ENCODE results near the gene PIP5K1C.
"Not testable (repeated sequence)": the region's sequence is repeated elsewhere in the genome, so short reads cannot be mapped to it uniquely, and the experiment has no call there.

The PIP5K1C gene

DNA sequence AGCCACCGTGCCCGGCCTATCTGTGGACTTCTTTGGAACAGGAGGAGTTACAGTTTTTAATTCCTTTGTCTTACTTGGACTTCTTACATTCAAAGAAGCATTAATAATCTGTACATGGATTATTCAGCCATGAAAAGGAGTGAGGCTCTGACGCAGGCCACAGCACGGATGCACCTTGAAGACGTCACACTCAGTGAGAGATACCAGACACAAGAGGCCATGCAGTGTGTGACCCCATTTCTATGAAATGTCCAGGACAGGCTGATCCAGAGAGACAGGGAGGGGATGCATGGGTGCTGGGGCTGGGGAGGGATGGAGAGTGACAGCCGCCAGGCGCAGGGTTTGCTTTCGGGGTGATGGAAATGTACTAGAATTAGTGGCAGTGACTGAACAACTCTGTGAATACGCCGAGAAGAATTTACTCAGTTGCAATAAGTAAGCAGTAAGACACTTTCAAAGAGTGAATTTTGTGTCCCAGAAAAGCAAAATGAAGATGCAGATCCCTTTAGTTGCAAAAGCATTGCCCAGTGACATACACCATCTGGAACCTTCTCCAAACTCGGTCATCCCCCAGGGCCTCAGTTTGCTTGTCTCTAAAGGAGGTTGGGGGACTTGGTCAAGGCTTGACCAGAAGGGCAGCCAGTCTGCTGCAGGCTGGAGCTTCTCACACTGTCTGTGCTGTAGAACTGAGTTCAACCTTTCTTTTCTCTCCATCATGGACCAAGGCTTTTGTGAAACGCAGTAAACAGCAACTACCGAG lies 25.3 kb downstream of the PIP5K1C start:
- no peak for DNase-seq (ENCODE audit: low read depth)

DNA sequence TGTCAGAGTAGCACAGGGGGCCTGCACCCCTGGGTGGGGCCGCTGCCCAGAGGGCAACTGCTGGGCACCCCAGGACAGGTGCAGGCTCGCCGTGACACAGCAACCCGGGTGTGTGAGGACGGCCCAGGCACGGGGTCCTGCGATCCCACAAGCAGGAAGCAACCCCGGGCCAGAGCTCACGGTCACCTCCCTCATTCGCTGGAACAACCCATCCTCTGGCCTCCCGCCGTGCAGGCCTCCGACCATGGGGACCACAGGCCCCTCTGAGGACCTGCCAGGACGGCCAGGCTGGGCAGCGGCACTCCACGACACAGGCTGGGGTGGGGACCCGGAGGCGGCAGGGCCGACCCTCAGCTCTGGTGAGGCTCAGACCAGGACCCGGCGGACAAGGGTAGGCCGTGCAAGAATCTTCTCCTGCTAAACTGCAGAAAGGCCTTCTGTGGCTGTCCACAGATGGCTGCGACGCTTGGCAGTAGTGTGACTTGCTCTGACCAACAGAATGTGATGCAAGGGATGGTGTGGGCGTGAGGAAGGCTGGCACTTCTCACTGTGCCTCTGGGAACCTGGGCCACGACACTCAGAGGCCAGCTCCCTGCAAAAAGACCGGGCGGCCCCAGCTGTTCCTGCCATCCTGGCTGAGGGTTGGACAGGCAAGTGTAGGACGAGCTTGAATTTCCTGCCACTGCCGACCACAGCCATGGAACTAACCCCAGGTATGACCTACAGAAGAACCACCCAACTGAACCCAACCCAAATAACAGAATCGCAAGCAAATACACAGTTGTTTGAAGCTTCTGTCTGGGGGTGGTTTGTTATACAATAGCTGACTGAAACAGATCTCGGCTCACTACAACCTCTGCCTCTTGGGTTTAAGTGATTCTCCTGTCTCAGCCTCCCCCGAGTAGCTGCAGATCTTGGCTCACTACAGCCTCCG lies 26.5 kb downstream of the PIP5K1C start:
- no peak for DNase-seq (ENCODE audit: low read depth)

DNA sequence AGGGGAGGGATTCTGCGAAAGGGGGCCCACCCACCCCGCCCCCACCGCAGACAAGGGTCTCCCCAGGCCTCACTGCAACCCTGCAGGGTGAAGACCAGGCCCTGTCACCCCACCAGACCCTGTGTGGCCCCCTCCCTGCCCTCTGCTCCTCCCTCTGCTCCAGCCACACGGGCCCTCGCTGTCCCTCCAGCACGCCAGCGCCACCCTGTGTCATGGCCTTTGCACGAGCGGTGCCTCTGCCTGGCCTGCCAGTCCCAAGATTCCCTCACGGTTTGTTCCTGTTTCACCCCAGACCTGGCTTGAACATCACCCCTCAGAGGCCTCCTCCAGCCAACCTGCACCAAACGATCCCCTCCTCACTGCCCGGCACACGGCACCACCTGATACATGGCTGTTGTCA lies 27.3 kb downstream of the PIP5K1C start:
- no peak for DNase-seq (ENCODE audit: low read depth)

- no peak for DNase-seq (ENCODE audit: low read depth)
Observed at GRCh38 chr19:3672575-3672948, 27.7 kb downstream of the PIP5K1C start.

- DNase-seq (ENCODE audit: low read depth), result peak; percentile 39
Observed at GRCh38 chr19:3671680-3672574, 28.3 kb downstream of the PIP5K1C start.

DNA sequence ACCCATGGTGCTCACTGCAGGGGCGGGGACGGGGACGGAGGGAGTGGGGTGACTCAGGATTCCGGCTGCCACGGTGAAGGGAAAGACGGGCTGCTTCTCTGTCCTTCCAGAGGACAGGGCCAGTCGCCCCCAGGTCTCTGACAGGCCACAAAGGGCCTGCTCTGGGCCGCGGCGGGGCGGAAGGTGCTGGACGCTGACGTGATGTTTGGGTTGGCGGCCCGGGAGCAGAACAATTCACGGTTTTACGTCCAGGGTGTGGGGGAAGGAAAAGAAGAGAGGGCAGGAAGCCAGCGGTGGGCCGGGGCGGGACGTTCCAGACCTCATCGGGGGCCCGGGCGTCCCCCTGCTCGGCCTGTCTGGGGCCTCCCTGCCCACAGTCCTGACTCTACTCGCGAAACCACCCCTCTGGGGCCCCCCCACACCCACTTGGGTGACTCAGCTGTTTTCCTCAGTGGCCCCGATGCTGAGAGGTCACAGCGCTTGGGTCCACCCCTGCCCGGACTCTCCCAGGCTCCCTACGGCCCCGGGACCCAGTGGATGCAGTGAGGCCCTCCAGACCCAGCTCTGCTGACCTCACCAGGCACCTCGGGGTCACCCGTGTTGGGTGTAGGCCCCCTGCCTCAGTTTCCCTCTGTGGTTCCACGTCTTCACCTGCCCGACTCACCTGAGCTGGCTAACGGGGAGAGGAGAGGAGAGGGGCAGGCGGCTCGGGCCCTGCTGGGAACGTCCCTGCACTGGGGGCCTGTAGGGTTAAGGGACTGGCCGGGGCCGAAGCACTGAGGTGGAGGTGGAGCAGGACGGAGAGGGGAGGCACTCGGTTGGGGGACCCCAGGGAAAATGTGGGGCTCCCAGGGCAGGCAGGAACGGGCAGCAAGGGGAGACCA lies 29.2 kb downstream of the PIP5K1C start:
- peak; percentile 55 for DNase-seq (ENCODE audit: low read depth)

- DNase-seq (ENCODE audit: low read depth), result no peak
Observed at GRCh38 chr19:3669947-3670795, 30.1 kb downstream of the PIP5K1C start.

DNA sequence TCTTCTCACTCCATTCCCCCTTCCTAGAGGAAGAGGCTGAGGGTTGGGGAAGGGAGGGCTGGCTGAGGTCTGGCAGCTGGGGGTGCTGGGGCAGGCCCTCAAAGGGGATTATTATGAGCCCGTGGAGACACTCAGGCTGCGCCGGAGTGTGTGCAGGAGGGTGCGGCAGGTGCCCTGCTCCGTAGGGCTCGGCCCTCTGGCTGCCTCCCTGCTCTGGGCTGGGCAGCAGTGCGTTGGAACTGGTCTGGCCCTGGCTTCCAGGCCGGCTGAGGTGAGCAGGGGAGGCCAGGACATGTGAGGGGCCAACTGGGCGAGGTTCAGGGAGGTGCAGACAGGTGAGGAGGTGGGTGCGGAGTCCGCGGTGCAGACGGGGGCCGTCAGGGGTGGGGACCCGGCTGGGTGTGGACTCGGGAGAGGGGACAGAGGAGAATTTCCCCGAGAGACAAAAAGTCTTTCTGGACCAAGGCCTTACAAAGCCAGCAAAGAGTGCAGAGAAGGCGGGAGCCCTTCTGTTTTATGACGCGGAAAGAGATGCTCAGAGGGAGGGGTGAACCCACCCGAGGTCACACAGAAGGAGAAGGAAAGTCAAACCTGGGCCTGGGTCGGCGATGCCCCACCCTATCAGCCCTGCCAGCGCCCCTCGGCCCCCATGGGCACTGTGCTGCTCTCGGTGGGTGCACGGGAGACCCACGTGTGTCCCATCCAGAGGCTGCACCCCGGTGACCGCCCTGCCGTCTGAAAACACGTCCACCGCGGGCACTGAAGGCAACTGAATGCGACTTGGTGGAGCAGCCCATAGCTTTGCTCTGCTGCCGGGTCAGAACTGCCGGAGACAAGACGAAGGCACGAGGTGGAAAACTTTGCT lies 31.0 kb downstream of the PIP5K1C start:
- DNase-seq (ENCODE audit: low read depth), result no peak

DNA sequence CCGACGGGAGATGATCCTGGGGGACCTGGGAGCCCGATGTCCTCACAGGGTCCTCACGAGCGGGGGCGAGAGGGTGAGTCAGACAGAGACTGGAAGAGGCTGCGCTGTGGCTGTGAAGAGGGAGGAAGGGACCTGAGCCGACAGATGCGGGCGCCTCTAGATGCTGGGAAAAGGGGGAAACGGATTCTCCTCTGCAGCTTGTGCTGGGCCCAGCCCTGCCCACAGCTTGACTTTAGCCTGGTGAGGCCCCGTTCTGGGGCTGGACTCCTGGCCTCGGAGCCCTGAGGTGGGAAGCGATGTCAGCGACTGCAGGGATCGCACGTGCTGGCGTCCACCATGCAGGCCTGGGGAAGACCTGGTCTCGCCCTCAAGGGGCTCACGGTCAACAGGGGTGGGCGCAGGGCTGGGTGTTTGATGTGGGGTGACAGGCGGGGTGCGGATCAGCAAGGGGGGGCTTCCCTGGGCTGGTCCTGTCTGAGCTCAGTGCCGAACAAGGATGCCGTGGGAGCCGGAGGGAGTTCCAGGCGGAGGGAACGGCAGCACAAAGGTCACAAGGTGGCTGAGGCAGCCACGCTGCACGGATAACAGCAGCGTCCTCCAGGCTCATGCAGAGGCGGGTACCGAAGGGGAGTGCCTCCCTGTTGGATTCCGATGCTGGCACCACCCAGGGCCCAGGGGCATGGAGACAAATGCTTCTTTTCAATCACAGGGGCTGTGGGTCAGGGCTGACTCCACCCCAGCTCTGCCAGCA lies 31.8 kb downstream of the PIP5K1C start:
- no peak for DNase-seq (ENCODE audit: low read depth)

DNA sequence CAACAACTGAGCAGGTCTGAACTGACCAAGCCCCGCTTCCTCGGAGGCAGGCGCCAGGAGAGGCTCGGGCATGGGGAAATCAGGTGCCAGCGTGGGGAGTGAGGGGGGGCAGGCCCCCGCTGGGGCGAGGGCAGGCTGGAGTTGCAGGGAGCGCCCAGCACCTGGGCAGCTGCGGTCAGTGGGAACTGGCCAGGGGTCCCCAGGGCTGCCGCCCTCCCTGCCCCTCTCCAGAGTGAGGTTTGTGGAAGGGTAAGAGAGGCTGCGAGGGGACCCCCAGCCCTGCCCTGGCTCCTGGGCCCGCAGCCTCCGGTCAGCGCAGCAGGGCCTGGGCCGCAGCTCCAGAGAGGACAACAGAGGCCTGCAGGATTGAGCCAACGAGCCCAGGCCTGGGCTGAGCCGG lies 32.5 kb downstream of the PIP5K1C start:
- DNase-seq (ENCODE audit: low read depth), result no peak

GRCh38 chr19:3667037-3667638 lies 33.1 kb downstream of the PIP5K1C start:
- no peak for DNase-seq (ENCODE audit: low read depth)

GRCh38 chr19:3666545-3666856 lies 33.8 kb downstream of the PIP5K1C start:
- DNase-seq (ENCODE audit: low read depth), result not testable (repeated sequence)

- DNase-seq (ENCODE audit: low read depth), result peak; percentile 62
Observed at GRCh38 chr19:3665681-3666544, 34.4 kb downstream of the PIP5K1C start.

DNA sequence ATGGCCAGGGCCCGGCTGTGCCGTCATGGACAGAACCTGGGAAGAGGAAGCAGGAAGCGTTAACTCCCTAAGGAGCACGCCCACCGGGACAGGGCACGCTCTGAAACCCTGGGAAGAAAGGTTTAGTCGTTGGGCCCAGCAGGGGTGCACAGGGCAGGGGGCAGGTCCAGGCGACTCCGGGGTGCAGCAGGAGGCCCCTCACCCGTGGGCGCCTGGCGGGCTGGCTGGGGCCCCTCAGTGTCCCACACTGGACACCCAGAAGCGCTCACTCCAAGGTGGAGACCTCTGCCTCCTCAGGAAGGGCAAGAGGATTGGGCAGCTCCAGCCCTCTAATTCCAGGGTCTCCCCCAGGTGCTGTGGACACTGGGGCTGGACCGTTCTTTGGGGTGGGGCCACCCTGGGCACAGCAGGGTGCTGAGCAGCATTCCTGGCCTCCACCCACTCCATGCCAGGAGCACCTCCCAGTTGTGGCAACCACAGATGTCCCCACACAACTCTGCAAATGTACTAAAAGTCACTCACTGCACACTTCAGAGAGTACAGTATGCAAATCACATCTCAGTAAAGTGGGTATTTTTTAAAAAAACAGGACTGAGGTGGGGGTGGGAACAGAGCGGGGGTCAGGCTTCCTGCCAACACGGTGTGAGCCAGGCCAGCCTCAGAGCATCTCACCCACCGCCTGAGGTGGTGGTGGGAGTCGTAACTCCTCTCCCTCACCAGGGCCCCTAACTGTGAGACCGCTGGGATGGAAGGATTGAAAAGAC lies 35.2 kb downstream of the PIP5K1C start:
- no peak for DNase-seq (ENCODE audit: low read depth)

- DNase-seq (ENCODE audit: low read depth), result no peak
Observed at GRCh38 chr19:3663838-3664237, 36.4 kb downstream of the PIP5K1C start.

Data from activated T-cell treated with anti-CD3 and anti-CD28 coated beads for 48 hours (primary cell).